Astrocyte of the spinal cord (primary cell): ENCODE results near the gene LTB.
"Not testable (repeated sequence)": the region's sequence is repeated elsewhere in the genome, so short reads cannot be mapped to it uniquely, and the experiment has no call there.

Experiments
- DNase-seq: peaks from one replicate; pipeline ENCODE4 v3.0.0; 2011; ENCODE audit warnings: low read depth, low spot score
- H3K4me3 ChIP-seq: 2 replicates; pipeline ENCODE4 v1.5.1; 2011; ENCODE audit warnings: low read depth, mild to moderate bottlenecking, low read length, moderate library complexity
- in situ Hi-C: cut with HindIII; loops from 2 replicates; pipeline ENCODE4 v1.10.0; 2017; ENCODE audit warnings: low sequenced_read_pairs
- TF ChIP-seq, protein P1 (sequence below): IDR thresholded peaks from 2 replicates; pipeline ENCODE4 v1.5.1; 2012; ENCODE audit warnings: low read depth, mild to moderate bottlenecking, low read length, inconsistent platforms

Gene LTB

GRCh38 chr6:31609519-31610406, 27.5 kb upstream of the LTB start:
- TF ChIP-seq, protein P1, sequence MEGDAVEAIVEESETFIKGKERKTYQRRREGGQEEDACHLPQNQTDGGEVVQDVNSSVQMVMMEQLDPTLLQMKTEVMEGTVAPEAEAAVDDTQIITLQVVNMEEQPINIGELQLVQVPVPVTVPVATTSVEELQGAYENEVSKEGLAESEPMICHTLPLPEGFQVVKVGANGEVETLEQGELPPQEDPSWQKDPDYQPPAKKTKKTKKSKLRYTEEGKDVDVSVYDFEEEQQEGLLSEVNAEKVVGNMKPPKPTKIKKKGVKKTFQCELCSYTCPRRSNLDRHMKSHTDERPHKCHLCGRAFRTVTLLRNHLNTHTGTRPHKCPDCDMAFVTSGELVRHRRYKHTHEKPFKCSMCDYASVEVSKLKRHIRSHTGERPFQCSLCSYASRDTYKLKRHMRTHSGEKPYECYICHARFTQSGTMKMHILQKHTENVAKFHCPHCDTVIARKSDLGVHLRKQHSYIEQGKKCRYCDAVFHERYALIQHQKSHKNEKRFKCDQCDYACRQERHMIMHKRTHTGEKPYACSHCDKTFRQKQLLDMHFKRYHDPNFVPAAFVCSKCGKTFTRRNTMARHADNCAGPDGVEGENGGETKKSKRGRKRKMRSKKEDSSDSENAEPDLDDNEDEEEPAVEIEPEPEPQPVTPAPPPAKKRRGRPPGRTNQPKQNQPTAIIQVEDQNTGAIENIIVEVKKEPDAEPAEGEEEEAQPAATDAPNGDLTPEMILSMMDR, result no peak
- in situ Hi-C loops, result no loop called here
- no peak for DNase-seq
- H3K4me3 ChIP-seq, result no peak overlapping the region

DNA sequence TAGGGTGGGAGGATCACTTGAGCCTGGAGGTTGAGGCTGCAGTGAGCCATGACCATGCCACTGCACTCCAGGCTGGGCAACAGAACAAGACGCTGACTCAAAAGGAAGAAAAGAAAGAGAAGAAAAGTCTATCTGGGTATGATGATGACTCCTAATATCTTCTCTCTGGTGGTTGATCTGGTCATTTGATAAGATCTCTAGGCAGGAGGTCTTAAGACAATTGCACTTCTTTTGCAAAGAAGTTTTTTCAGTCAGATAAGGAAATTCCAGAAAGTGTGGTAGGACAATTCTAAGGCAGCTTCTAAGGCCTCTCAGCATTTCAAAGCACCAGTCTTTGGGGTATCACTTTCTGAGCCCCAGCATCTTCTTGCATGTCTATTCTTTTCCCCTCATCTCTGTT, 25.1 kb upstream of the LTB start:
- no peak overlapping the region for H3K4me3 ChIP-seq
- TF ChIP-seq, protein P1, result no peak
- in situ Hi-C loops, result no loop called here

DNA sequence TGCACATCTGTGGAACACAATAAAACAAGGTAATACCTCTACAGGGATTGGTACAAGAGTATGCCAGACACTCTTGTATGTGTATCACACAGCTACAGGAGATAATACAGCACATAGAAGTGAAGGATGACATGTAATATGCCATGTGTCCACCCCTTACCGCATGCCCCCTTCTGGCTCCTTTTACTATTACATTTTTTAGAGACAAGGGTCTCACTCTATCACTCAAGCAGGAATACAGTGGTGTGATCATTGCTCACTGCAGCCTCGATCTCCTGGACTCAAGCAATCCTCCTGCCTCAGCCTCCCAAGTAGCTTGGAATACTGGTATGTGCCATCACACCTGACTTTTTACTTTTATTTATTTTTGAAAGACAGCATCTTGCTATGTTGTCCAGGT, 14.8 kb upstream of the LTB start:
- H3K4me3 ChIP-seq, result no peak overlapping the region
- TF ChIP-seq, protein P1, result peak; percentile 42
- in situ Hi-C loops, result no loop called here
- peak; percentile 30 for DNase-seq

More for the DNA sequence above, 25.1 kb upstream of the LTB start:
- DNase-seq, result no peak

- TF ChIP-seq, protein P1, result no peak
- no peak for DNase-seq
- H3K4me3 ChIP-seq, result no peak overlapping the region
- in situ Hi-C loops, result no loop called here
These were observed 10.2 kb upstream of the LTB start for GRCh38 chr6:31592396-31592771.

DNA sequence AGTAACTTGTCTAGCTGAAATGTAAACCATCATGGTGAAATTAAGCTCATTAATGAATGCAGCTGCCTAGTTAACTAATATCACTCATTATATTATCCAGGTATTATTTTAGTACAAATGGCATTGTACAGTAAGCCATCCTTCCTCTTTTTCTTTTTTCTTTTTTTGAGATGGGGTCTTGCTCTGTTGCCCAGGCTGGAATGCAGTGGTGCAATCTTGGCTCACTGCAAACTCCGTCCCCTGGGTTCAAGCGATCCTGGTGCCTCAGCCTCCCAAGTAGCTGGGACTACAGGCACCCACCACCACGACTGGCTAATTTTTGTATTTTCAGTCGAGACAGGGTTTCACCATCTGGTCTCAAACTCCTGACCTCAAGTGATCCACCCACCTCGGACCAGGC, 8.5 kb upstream of the LTB start:
- H3K4me3 ChIP-seq, in situ Hi-C loops, DNase-seq: not testable (repeated sequence)

- in situ Hi-C loops, result no loop called here
These were observed 6.8 kb upstream of the LTB start for GRCh38 chr6:31588871-31589650.

More at GRCh38 chr6:31588871-31589650, 6.8 kb upstream of the LTB start:
- DNase-seq, result no peak
- H3K4me3 ChIP-seq, result no peak overlapping the region
- TF ChIP-seq, protein P1, result no peak
